Fibroblast of skin of left quadriceps (primary cell): ENCODE measurements around the gene SPINT3.
"Not testable (repeated sequence)": the region's sequence is repeated elsewhere in the genome, so short reads cannot be mapped to it uniquely, and the experiment has no call there.

Source experiments
- DNase-seq, 2 experiments: peaks; one replicate each; pipeline ENCODE4 v3.0.0-alpha.2; 2013; ENCODE audit warnings: low read depth in 2 of 2

The SPINT3 gene

DNA sequence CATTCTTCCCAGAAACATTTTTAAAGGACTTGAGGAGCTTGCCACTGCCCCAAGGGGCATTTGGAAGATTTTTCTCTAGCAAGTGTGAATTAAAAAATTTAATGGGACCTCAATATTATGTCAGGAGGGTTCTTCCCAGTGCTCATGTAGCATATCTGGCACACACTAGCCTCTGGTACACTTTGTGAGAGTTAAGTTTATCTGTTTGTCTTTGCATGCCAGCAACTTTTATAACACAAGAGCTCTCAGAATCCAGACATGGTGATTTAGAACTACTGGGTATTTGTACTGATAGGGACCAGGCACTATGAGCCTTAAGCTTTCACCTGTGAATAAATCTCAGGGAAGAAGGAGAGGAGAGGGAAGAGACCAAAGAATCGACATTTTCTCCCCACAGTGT lies 12.9 kb downstream of the SPINT3 start:
- no peak for DNase-seq

DNA sequence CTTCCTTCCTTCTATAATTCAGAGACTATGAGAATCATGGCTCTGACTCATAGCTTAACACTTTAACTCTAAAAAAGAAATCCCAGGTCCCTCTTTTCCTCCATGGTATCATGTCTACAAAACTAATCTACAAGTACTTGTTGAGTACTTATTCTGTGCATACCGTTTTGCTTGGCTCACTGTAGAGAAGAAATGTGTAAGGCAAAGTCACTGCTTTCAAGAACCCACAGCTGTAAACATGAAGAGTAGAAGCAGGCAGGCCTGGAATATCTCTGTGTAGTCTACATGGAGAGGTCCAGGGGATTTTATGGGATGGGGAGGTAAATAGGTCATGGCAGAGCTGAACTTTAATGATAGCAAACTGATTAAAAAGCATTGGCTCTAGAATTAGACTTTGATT lies 13.8 kb downstream of the SPINT3 start:
- no peak for DNase-seq

DNA sequence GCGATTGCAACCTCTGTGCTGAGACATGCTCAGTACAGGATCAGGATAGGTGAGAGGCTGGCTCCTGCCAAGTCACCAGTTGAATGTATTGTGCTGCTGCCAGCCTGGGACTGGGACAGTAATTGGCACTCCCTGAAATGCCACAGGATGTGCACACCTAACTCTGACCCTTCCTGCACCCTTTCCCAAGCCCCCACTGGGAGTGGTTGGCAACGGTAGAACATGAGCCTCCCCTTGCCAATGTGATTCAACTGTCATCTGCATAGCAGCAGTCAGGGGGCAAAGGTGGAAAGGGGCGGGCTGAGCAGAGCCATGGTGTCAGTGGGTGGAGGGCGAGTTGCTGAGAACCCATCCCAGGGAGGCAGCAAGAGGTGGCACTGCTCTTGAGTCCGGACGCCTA lies 15.4 kb downstream of the SPINT3 start:
- no peak for DNase-seq

DNA sequence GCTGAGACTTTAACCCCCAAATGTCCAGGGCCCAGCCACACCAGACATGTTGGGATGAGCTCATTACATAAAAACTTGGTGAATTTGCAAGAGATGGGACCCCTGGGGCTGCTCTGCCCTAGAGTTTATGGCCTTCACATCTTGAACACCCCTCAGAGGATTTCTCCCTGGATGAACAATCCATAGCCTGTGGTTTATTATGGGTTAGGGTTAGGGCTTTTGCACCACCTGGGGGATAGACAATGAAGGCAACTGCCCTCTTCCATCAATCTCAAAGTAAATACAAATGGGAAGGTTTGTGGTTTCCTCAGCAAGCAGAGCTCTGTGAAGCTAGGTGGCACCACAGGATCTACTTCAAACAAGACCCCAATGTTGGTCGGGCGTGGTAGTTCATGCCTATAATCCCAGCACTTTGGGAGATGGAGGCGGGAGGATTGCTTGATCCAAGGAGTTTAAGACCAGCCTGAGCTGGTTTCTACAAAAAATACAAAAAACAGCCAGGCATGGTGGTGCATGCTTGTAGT lies 17.4 kb downstream of the SPINT3 start:
- no peak for DNase-seq

DNA sequence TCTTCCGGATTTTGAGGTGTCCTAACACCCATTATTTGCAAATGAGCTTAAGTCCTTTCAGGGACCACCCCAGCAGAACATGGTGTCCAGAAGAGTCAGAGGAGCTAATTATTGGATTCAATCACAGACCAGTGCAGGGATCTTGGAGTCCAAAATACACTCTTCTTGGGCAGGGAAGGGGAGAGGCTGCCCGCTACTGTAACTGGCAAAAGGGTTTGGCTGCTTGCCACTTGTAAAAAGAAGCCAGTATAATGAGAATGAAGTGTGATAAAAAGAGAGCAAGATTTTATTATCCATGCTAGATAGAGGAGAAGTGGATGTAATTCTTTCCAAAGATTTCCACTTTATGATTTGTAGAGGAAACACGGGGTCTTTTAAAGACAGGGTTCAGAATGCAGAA lies 19.3 kb downstream of the SPINT3 start:
- DNase-seq = no peak

DNA sequence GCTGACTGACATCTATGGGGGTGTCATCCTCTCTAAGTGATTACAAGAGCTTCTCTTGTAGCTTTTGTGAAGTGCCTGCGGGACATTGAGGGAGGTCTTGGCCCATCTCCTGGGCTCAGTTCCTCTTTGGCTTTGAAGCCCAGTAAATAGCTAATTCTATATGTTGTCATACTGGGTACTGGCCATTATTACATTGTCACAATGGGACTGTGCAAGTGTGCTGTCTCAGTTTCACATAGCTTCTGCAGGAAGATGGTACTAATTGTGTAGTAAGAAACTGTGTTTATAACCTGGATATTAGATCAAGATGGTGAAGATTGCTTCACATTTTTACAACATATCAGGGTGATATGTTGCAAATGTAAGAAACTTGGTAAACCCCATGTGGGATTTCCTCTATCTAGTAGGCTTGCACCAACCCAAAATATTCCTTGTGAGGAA lies 19.9 kb downstream of the SPINT3 start:
- no peak for DNase-seq

DNA sequence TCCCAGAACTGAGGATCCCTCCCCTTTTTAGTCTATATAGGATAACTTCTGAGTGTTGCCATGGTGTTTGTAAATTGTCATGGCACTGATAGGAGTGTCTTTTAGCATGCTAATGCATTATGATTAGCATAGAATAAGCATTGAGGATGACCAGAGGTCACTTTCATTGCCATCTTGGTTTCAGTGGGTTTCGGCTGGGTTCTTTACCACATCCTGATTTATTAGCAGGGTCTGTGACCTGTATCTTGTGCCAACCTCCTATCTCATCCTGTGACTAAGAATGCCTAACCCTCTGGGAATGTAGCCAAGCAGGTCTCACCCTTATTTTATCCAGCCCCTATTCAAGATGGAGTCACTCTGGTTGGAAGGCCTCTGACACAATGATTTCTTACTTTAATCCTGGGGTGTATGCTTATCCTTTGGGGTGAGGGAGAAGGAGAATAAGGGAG lies 26.3 kb downstream of the SPINT3 start:
- DNase-seq = no peak

DNA sequence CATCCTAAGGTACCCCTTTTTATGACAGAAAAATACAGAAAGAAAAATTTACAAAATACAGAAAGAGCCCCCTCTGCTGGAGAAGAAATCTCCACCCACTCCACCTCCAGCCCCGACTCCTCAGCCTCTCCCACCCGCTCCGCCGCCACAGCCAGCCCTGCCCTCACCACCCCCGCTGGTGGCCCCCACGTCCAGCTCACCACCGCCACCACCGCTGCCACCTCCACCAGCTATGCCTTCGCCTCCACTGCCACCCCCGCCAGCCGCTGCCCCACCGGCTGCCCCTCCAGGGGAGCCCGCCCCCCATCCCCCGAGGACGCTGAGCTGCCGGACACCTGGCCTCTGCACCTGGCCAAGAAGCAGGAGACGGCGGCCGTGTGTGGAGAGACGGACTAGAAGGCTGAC lies 28.2 kb downstream of the SPINT3 start:
- DNase-seq = no peak

DNA sequence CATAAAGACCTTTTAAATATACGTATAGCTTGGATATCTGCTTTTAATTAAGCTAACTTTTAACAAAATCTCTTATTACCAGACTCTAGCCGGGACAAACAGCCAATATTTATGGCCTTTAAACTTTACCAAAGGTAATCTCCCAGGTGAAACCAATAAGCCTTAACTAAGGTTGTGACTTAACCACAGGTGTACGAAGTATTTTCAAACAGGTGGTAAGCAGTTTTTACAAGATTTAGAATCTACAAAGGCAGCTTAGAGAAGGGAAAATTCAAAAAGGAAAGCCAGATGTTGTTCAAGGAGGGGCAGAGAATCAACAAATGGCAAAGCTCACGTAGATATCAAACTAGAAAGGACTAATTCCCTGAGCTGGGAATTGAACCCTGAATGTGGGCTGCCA lies 30.0 kb downstream of the SPINT3 start:
- no peak for DNase-seq

DNA sequence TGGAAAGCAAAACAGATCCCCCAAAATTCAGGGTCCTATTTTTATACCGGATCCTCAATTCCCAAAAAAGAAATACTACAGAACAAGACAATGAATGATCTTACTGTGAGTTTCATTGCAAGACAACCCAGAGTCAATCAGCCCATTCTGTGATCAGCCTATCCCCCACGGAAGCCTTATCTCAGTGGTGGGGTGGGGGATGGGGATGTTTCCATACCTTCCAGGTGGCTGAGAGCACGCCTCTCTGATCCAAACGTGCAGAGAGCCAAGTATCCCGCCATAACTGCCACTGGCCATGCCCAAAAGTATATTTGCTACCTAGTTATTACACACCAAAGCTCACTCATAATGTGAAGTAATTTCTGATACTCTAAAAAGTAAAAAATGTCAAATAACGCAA lies 30.7 kb downstream of the SPINT3 start:
- no peak for DNase-seq

DNA sequence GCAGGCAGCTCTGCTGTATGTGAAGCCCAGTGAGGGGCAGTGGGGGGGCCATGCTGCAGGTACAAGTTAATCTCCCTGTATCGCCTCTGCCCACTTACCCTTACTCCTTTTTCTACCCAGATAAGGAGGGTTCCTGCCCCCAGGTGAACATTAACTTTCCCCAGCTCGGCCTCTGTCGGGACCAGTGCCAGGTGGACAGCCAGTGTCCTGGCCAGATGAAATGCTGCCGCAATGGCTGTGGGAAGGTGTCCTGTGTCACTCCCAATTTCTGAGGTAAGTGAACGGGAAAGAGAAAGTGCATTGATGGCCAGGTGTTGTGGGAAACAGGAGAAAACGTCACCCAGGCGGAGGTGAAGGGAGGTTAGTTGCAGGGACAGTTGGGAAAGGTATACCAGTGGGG lies 35.6 kb downstream of the SPINT3 start:
- no peak for DNase-seq

DNA sequence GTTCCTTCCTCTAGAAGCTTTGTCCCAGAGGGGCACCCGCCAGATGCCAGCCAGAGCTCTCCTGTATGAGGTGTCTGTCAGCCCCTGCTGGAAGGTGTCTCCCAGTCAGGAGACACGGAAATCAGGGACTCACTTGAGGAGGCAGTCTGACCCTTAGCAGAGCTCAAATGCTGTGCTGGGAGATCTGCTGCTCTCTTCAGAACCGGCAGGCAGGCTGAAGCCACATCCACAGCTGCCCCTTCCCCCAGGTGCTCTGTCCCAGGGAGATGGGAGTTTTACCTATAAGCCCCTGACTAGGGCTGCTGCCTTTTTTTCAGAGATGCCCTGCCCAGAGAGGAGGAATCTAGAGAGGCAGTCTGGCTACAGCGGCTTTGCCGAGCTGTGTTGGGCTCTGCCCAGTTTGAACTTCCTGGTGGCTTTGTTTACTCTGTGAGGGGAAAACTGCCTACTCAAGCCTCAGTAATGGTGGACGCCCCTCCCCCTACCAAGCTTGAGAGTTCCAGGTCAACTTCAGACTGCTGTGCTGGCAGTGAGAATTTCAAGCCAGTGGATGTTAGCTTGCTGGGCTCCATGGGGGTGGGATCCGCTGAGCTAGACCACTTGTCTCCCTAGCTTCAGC lies 37.8 kb downstream of the SPINT3 start:
- not testable (repeated sequence) for DNase-seq

DNA sequence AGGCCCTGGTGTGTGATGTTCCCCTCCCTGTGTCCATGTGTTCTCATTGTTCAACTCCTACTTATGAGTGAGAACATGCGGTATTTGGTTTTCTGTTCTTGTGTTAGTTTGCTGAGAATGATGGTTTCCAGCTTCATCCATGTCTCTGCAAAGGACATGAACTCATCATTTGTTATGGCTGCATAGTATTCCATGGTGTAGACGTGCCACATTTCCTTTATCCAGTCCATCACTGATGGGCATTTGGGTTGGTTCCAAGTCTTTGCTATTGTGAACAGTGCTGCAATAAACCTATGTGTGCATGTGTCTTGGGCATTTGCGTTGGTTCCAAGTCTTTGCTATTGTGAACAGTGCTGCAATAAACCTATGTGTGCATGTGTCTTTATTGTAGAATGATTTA lies 43.1 kb downstream of the SPINT3 start:
- not testable (repeated sequence) for DNase-seq

DNA sequence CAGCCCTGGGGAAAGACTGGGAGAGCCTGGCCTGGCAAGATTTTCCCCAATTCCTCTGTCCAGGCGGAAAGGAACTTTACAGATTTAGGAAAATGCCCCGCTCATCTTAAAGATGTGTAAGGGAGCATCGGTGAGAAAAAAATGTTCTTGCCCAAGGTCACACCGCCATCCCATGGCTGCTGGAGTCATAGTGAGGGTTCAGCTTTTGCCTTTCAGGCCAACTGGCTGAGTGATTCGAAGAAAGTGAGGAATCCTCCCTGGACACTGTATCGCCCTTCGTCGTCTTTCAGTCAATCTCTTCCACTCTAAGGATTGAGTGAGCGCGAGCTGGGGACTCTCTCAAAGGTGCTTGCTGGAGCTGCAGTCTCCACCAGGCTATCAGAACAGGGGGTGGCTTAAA lies 44.5 kb downstream of the SPINT3 start:
- DNase-seq = no peak

DNA sequence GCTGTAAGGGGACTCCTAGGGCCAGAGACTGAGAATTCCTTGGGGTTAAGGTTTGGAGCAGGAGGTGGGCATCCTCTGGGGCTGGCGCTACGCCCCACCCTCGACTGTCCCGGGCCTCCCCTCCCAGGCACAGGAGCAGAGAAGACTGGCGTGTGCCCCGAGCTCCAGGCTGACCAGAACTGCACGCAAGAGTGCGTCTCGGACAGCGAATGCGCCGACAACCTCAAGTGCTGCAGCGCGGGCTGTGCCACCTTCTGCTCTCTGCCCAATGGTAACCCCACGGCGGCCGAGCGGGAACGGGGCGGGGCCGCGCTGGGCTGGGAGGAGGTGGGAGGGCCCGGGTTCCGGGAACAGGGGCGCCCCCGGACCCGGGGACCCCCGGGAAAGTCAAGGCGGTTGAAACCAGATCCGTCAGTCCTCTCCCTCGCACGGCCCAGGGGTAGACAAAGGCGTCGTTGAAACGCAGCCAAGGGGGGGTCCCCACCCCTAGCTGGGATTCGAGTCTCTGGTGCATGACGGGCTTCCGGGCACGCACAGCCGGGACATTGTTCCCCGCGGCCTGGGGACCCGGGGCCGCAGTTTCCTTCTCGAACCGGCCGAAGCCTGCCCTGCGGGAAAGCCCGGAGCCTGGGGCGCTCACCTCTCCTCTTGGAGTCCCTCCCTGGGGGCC lies 45.0 kb downstream of the SPINT3 start:
- DNase-seq = no peak

DNA sequence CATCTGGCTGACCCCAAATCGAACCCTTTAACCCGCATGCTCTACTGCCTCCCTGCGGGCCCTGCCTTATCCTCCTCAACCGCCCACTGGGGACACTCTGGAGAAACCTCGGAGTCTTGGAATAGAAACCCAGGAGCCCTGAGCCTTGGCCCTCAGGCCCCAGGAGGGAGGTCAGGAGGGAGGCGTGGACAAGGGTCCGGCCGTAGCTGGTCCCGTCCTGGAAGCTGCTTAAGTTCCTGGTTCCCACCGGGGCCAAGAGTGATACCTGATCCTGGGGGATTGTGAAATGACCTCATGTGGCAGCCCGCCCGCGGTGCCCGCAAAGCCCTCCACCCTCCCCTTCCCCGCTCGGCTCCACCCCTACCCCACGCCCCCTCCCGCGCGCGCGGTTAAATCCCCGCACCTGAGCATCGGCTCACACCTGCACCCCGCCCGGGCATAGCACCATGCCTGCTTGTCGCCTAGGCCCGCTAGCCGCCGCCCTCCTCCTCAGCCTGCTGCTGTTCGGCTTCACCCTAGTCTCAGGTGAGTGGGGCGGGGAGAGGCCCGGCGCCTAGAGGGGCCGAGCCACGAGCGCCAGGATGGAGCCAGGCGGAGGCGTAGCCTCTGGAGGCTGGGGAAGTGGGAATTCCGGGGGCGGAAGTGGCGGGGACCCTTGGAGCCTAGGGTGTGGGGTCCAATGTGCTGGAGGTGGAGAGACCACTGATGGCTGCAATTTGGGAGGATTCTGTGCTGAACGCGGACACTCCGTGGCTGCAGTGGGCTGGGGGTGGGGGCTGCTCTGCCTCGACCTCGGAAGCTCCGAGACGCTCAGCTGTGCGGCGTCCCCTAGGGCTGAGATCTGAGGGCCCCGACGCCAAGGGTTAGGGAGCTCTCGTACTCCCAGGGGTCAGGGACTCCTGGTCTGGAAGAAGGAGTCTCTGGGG lies 45.8 kb downstream of the SPINT3 start, which contains the start of gene WFDC2:
Gene WFDC2, plus strand, starts transcription at position 418 of the 926 bp plus-strand sequence. Its CDS starts 29 bp downstream, at position 447.
- no peak for DNase-seq

DNA sequence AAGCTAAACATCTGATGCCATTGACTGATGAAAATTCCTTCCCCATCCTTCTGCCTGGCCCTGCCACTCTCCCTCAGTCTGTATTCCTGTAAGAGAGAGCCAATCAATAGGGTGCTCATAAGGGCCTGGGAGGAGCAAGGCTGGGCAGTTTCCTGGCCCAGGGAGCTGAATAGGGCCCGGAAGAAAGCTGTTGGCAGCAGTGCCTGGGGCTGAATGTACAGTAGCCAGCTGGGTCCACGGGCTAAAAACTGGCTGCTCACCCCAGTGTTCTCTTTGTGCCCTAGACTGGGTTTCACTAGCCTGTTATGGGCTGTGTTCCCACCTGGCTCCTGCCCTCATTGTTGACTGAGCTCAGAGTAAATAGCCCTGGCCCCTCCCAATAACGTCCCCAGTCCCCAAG lies 47.6 kb downstream of the SPINT3 start:
- no peak for DNase-seq

DNA sequence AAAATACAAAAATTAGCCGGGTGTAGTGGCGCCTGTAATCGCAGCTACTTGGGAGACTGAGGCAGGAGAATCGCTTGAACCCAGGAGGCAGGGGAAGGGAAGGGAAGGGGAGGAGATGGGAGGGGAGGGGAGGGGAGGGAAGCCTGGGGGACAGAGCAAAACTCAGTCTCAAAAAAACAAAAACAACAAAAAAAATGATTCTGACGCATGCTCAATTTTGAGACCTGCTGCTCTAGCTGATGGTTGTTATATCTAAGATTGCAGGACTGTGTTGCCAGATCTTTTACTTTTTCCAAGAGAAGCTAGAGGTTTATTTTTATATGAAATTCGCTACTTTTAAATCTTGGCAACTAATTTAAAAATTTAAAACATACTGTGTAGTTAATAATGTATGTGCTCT lies 48.2 kb downstream of the SPINT3 start:
- no peak for DNase-seq

DNA sequence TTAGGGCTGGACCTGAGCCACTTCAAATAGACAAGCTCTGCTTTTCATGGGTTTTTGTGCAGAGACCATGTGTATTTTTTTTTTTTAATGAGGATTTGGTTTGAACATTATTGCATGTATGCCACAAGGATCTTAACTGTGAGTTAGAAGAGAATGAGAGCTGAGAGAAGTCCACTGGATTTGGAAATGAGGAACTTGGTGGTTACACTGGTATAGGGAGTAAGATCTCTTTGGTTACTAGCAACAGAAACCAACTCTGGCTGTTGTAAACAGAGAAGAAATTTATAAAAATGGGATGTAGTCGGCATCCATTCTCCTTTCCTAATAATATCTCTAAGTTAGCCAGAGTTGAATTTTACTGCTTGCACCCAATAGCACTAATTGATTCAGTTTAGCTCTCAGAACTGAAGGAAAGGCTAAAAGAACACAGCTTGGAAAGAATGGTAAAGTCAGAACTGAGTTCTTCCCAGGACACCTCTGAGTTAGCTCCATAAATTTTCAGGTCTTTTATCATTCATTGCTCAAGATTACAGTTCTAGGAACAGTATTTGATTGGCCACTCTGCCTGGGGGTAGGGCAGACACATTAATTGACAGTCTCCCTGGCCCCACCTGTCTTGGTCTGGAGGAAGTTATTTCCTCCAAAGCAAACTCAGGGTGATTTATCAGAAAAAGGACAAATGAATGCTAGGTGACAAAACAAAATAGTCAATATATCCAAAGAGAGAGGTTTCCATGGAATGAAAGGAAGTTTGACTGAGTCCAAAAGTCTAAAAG lies 49.7 kb downstream of the SPINT3 start:
- DNase-seq = no peak

DNA sequence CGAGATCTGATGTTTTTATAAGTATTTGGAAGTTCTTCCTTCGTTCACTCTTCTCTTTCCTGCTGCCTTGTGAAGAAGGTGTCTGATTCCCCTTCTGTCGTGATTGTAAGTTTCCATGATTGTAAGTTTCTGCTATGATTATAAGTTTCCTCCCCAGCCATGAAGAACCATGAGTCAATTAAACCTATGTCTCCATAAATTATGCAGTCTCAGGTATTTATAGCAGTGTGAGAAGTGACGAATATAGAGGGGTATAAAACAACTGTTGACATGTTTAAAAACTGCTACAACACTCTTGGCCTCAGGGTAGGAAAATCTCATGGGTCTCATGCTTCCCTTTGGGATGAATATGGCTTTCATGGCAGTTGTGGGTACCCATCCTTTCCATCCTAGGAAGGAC lies 51.7 kb downstream of the SPINT3 start:
- no peak for DNase-seq

DNA sequence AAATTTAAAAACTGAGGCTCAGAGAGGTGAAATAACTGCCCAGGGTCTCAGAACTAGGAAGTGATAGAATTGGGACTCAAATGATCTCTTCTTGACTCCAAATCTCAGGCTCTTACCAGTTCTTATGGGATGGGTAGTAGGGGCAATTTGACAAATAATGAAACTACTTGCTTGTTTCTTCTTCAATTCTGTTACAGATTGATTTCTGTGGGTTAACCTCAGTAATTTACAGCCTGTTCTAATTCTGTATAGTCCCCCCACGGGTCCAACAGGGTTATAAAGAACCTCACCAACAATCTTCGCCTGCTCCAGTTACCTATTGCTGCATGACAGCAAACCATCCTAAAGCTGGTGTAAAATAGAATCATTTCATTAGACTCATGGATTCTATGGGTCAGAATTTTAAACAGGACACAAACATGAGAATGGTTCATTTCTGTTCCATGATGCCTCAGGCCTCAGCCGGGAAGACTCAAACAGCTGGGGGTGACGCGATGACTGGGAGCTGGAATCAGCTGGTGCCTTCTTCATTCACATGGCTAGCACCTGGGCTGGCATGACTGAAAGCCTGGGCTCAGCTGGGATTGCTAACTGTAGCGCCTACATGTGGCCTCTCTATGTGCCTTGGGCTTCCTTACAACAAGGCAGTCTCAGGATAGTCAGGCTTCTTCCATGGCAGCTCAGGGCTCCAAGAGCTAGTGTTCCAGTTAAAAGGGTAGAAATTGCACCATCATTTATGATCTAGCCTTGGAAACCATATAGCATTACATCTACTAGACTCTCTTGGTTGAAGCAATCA lies 52.5 kb downstream of the SPINT3 start:
- no peak for DNase-seq
